ENCODE measurements around the gene NACC2. TPM values are rescaled to one million over a fixed set of nuclear protein-coding genes. Genes with fewer than 3 reads are reported as not detected.

NACC2 gene
- total RNA-seq, 1 experiment from 2014 or later, result 62.0 TPM

DNA sequence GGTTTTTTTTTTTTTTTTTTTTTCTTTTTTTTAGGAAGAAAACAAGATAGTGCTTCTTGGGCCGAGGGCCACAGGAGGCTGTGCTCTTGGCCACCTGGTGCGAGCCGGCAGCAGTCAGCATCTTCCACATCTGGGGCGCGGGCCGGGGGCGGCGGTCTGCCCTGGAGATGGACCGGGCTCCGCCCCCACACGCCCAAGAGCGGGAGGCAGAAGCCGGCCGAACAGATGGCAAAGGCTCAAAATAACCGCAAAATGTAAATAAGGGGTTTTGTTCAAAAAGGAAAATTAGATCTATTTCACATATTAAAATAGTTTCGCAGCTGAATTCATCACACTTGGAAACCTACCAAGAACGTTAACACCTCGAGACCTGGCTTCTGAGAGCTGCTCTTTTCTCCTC, 82.4 kb downstream of the NACC2 start:
- Histone ChIP-seq H3K4me1 (ENCODE audit: control insufficient read depth, insufficient read depth, low read length) (peaks cover 5% of the 10 kb centered on the region; the same call in 1 of the 2 replicates), H3K9me3 (ENCODE audit: control insufficient read depth, insufficient read depth, low read depth, low read length) (no peaks in the 10 kb centered on the region), H3K36me3 (ENCODE audit: control insufficient read depth, insufficient read depth, low read length) (no peaks in the 10 kb centered on the region), H3K4me3 (ENCODE audit: low read depth in 2 of 2, low read length in 2 of 2) (no peak overlapping the region), H3K27me3 (ENCODE audit: control insufficient read depth, insufficient read depth, low read length) (no peaks in the 10 kb centered on the region), H3K27ac (ENCODE audit: low read length) (no peak overlapping the region)
- intact Hi-C loops (cut with micrococcal nuclease; ENCODE audit: unreplicated experiment) (no loop called here), in situ Hi-C loops (cut with HindIII; ENCODE audit: low pct_unique_long_range_greater_than_20kb, low sequenced_read_pairs) (no loop called here)
- ATAC-seq (no peak), DNase-seq (ENCODE audit: low read depth, low spot score) (no peak)
- no TSS peak for BruUV-seq (replicated peaks)
- ChIA-PET POLR2A (no interaction called here), CTCF (no interaction called here)
- TF ChIP-seq SIN3A (IDR thresholded peaks at IDR 0.05; ENCODE audit: borderline replicate concordance, insufficient read depth, low read depth, low read length), result no peak
- TF ChIP-seq TCF7L2 (IDR thresholded peaks at IDR 0.05; ENCODE audit: low read depth, low read length), result no peak
- TF ChIP-seq, protein P1, sequence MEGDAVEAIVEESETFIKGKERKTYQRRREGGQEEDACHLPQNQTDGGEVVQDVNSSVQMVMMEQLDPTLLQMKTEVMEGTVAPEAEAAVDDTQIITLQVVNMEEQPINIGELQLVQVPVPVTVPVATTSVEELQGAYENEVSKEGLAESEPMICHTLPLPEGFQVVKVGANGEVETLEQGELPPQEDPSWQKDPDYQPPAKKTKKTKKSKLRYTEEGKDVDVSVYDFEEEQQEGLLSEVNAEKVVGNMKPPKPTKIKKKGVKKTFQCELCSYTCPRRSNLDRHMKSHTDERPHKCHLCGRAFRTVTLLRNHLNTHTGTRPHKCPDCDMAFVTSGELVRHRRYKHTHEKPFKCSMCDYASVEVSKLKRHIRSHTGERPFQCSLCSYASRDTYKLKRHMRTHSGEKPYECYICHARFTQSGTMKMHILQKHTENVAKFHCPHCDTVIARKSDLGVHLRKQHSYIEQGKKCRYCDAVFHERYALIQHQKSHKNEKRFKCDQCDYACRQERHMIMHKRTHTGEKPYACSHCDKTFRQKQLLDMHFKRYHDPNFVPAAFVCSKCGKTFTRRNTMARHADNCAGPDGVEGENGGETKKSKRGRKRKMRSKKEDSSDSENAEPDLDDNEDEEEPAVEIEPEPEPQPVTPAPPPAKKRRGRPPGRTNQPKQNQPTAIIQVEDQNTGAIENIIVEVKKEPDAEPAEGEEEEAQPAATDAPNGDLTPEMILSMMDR (IDR thresholded peaks at IDR 0.05), result no peak
- no peak for TF ChIP-seq POLR2AphosphoS5 (IDR thresholded peaks at IDR 0.05; ENCODE audit: low read depth, low read length)
- TF ChIP-seq, protein P2, sequence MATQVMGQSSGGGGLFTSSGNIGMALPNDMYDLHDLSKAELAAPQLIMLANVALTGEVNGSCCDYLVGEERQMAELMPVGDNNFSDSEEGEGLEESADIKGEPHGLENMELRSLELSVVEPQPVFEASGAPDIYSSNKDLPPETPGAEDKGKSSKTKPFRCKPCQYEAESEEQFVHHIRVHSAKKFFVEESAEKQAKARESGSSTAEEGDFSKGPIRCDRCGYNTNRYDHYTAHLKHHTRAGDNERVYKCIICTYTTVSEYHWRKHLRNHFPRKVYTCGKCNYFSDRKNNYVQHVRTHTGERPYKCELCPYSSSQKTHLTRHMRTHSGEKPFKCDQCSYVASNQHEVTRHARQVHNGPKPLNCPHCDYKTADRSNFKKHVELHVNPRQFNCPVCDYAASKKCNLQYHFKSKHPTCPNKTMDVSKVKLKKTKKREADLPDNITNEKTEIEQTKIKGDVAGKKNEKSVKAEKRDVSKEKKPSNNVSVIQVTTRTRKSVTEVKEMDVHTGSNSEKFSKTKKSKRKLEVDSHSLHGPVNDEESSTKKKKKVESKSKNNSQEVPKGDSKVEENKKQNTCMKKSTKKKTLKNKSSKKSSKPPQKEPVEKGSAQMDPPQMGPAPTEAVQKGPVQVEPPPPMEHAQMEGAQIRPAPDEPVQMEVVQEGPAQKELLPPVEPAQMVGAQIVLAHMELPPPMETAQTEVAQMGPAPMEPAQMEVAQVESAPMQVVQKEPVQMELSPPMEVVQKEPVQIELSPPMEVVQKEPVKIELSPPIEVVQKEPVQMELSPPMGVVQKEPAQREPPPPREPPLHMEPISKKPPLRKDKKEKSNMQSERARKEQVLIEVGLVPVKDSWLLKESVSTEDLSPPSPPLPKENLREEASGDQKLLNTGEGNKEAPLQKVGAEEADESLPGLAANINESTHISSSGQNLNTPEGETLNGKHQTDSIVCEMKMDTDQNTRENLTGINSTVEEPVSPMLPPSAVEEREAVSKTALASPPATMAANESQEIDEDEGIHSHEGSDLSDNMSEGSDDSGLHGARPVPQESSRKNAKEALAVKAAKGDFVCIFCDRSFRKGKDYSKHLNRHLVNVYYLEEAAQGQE (IDR thresholded peaks at IDR 0.05; ENCODE audit: insufficient read depth in 1 of 2, low read depth in 2 of 2, low read length in 1 of 2), result no peak

DNA sequence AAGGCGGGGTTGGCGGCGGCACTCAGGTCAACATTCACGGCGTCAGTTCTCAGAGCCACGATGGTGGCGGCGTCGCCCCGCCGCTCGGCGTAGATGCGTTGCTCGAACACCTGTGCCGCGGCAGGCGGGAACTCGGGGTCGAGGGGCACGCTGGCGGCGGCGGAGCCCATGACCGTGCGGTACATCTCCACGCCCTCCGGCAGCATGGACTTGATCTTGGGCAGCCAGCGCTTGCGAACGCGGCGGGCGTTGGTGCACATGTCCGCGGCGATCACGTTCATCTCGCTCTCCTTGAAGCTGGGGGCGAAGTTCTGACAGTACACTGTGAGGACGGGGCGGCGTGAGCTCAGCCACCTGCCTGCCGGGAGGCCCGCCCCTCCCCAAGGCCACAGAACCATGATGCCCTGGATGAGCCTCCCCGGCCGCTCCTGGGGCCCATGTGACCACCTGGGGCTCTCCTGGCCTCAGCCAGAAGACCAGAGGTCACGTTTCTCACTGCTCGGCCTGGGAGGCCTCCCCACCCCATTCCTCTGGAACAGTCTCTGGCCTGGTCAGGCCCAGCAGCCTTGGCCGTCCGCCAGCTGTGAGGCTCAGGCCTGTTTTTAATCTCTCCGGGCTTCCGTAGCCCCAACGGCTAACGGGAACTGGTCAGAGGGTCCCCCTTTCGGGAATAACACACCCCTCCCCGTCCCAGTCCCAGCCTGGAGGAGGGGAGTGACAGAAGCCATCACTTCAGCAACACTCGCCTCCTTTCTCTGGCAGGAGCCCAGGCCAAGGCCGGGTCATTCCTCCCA, 83.2 kb downstream of the NACC2 start:
- no peaks in the 10 kb centered on the region for H3K27me3 ChIP-seq (ENCODE audit: control insufficient read depth, insufficient read depth, low read length)
- BruUV-seq (replicated peaks), result no TSS peak
- POLR2A ChIA-PET, result no interaction called here
- H3K27ac ChIP-seq (ENCODE audit: low read length), result no peak overlapping the region
- ATAC-seq (no peak), DNase-seq (ENCODE audit: low read depth, low spot score) (no peak)
- CTCF ChIA-PET, result no interaction called here
- peaks cover 5% of the 10 kb centered on the region; the same call in 1 of the 2 replicates for H3K4me1 ChIP-seq (ENCODE audit: control insufficient read depth, insufficient read depth, low read length)
- in situ Hi-C loops (cut with HindIII; ENCODE audit: low pct_unique_long_range_greater_than_20kb, low sequenced_read_pairs), result no loop called here
- H3K36me3 ChIP-seq (ENCODE audit: control insufficient read depth, insufficient read depth, low read length), result no peaks in the 10 kb centered on the region
- H3K4me3 ChIP-seq (ENCODE audit: low read depth in 2 of 2, low read length in 2 of 2), result no peak overlapping the region
- TF ChIP-seq TCF7L2 (IDR thresholded peaks at IDR 0.05; ENCODE audit: low read depth, low read length), result no peak
- no peak for TF ChIP-seq SIN3A (IDR thresholded peaks at IDR 0.05; ENCODE audit: borderline replicate concordance, insufficient read depth, low read depth, low read length)
- TF ChIP-seq, protein P2 (IDR thresholded peaks at IDR 0.05; ENCODE audit: insufficient read depth in 1 of 2, low read depth in 2 of 2, low read length in 1 of 2), result no peak
- no peak for TF ChIP-seq POLR2AphosphoS5 (IDR thresholded peaks at IDR 0.05; ENCODE audit: low read depth, low read length)
- TF ChIP-seq, protein P1 (IDR thresholded peaks at IDR 0.05), result no peak
- intact Hi-C loops (cut with micrococcal nuclease; ENCODE audit: unreplicated experiment), result no loop called here
- H3K9me3 ChIP-seq (ENCODE audit: control insufficient read depth, insufficient read depth, low read depth, low read length), result no peaks in the 10 kb centered on the region
